GM19043 (cell line): ENCODE data around the gene GAL3ST2.

Experiments
- ATAC-seq: cut with Tn5 transposase; IDR thresholded peaks from one replicate; pipeline ENCODE4 v1.9.1; 2021; ENCODE audit warnings: low read depth; ENCODE audit not compliant: unreplicated experiment

The GAL3ST2 gene

DNA sequence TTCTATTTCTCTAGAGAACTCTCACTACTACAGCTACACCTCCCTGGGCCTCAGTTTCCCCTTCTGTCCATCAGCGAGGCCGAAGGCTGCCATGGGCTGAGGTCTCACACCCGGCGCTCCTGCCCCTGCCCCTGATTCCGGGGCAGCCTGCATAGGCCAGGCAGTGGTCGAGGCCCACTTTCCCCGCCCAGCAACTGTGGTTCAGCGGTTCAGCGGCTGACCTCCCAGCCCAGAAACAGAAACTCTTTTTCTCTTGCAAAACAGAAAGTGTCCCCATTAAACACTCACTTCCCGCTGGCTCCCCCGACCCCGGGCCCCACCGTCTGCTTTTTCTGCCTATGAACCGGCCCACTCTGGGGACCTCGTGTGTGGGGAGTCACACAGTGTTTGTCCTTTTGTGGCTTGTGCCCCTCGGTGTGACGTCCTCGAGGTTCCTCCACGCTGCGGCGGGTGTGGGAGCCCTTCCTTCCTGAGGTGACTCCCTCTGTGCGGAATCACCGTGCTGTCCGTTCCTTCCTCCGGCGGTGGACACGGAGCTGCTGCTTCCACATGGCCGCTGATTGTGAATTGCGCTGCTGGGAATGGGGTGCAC, 66.1 kb downstream of the GAL3ST2 start:
- no peak for ATAC-seq

DNA sequence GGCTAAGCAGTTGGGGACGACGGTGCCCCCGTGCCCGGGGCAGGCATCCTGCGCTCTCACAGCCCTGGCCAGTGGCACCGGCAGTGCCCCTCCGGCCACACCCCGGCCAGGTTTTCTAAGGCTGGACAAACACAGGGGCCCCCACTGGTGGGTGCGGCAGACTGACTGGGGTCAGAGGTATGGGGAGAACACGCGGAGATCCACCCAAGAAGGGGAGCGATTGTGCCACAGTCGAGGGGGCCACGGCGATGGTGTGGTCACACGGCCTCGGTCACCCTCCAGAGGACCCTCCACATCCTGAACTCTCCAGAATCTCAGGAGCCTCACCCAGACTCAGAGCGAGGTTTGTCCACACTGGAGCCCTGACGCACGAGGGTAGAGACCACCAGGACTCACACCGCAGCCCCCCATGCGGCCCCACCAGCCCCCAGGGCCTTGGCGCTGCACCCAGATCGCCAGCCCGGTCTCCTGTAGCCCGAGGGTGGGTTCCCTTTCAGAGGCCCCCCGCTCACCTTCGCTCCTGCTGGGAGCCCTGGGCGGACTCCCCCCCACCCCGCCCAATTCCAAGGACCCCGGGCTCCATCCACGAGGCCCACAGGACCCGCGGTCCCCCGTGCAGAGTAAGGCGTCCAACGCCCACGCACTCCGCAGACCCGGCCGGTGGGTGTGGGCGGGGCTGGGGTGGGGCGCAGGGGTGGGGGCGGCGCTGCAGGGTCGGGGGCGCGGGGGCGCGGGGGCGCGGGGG, 66.9 kb downstream of the GAL3ST2 start:
- ATAC-seq = no peak

DNA sequence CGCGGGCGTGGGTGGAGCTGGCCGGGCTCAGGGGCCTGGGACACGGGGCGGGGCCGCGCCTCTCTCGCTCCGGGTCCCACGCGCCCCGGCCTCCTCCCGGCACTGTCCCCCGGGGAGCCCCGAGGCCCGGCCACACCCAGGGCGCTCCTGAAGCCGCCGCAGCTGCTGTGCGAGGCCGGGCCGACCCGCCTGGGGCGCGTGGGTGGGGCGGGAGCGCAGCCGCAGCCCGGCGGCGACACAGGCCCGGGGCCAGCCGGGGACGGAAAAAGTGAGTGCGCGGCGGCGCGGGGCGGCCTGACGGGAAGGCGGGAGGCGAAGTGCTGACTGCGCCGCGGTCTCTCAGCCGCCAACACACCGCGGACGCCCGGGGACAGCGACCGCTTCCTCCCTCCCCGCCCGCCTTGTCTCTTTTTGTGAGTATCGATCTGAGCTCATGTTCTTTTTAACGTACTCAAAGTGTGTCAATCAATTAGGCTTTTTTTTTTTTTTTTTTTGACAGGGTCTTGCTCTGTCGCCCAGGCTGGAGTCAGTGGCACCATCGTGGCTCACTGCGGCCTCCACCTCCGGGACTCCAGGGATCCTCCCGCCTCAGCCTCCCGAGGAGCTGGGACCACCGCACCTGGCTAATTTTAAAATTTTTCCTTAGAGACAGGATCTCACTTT, 67.6 kb downstream of the GAL3ST2 start:
- ATAC-seq = peak; percentile 52

DNA sequence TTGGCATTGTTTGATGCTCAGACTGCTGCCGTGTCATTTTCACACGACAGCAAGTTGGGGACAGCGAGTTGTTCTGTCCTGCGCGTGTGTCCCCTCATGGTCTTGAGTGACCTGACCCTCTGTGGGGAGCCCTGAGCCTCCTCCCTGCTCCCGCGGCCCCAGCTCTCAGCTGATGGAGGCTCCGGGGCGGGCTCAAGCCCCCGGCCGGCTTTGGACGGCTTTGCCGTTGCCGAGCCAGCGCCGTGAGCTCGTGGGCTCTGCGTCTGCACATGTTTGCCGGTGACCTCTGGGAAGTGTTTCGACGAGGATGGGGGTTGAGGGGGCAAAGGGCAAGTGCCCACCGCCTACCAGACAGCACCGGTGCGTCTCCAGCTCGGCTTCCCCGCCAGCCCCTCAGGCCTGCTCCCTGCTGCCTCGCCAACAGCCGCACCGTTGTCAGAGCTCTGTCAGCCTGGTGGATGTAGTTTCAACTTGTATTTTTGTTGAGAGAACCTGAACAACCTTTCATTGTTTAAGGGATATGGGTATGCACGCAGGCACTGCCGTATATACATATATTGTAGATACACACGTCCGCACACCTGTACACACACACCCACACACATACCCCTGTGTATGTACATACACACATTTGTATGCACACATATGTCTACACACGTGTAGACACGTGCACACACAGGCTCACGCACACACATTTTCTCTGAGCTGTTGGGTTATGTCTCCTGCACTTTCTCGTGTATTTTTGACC, 68.4 kb downstream of the GAL3ST2 start:
- ATAC-seq = no peak

DNA sequence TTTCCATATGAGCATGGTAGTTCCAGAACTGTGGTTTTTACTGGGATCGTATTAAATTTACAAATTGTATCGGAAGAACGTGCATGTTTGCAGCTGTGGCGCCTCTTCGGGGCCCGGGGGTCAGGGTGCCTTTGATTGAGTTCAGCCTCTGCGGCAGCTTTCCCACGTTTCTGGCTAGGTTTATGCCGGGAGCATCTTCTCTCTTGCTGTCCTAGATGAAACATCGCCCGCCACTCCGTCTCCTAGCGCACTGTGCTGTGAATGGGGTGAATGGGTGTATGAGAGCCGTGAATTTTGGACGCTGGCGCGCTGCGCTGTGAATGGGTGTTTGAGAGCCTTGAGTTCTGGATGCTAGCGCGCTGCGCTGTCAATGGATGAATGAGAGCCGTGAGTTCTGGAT, 69.8 kb downstream of the GAL3ST2 start:
- ATAC-seq = no peak

DNA sequence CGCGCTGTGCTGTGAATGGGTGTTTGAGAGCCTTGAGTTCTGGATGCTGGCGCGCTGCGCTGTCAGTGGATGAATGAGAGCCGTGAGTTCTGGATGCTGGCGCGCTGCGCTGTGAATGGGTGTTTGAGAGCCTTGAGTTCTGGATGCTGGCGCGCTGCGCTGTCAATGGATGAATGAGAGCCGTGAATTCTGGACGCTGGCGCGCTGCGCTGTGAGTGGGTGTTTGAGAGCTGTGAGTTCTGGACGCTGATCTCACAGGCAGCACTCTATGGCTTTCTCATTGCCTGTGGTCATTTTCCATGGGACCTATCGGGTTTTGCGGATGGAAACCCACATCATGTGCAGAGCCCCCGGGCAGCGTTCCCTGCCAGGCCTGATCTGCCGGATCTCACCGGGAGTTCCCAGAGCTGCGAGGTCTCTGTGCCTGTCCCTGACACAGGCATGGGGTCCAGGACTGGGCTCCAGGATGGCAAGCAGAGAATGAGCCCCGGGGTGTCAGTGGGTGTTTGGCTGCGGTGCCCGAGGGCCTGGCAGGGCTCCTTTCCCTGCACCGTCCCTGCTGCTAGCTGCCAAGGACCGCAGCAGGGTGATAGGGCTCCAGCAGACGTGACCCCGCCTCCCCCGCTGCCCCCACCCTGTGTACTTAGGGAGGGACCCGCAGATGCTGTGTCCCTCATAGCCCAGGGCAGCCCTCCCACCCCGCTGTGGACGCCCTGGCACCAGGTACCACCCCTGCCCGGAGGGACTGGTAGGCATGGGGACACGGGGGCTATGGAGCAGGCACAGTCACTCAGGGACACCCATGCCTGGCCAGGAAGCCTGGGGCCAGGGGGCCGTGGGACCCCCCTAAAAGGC, 72.4 kb downstream of the GAL3ST2 start:
- no peak for ATAC-seq

DNA sequence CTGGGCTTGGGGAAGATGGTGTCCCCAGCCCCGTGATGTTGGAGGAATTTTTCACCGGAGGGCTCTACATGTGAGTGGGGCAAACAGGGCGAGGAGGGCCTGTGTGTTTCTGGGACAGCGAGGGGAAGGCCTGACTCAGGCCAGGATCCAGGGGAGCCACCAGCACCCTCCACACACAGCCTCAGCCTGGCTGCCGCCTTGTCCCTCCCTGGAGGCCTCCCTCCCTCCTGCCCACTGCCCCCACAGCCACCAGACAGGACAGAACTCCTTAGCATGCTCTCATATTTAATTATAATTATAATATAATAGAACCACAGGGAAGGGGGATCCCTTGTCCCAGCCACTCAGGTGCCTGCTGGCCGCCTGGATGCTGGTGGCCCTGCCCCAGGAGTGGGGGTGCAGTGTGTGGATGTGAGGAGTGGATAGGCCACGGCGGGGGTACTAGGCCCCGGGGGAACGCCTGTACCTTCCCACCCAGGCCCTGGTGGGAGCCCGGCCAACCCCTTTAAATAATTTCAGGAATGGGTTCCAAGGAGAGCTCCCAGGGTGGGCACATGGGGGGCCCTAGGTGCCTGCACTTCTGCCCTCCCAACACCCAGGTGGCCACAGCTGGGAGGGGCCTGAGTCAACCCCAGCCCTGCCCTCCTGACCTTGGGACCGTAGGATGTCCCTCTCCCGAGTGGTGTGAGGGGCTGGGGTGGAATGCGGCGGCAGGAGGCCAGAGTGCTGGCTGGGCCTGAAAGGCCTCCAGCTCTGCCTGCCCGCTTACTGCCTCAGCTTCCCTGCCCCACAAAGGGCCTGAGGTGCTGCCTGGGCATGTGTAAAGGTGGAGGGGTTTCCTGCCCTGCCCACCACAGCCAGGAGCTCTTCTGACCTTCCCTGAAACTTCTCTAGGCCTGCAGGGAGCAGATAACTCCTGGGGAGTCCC, 73.3 kb downstream of the GAL3ST2 start:
- ATAC-seq = no peak

DNA sequence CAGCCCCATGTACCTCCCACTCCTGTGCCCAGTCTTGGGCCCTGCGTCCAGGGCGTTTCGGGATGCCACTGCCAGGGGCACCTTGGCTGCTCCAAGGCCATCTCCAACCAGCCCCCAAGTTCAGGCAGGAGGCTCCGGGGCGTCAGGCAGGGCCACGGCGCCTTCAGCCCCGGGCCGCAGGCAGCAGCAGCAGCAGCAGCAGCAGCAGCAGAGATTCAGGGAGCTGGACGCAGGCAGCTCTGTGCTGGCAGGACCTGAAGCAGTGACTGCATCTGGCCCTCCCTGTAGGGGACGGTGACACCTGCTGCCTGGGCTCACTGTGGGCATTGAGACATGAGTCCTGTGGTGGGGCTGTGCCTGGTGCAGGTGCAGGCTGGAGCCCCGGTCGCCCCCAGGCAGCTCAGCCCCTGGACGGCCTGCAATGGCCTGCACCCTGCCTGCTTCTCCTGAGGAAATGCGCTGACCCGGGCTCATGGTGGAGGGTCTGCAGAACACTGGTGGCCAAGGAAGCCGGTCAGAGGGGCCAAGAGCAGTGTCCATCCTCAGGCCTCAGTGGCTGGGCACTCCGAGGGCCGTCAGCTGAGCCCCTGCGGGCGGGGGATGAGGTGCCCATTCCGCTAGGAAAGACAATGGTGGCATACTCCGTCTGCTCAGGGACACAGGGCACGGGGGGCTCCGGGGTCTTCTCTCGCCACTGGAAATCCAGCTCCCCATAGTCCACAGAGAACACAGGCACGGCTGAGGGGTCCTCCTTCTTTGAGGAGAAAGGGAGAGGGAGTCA, 74.1 kb downstream of the GAL3ST2 start:
- ATAC-seq = no peak

DNA sequence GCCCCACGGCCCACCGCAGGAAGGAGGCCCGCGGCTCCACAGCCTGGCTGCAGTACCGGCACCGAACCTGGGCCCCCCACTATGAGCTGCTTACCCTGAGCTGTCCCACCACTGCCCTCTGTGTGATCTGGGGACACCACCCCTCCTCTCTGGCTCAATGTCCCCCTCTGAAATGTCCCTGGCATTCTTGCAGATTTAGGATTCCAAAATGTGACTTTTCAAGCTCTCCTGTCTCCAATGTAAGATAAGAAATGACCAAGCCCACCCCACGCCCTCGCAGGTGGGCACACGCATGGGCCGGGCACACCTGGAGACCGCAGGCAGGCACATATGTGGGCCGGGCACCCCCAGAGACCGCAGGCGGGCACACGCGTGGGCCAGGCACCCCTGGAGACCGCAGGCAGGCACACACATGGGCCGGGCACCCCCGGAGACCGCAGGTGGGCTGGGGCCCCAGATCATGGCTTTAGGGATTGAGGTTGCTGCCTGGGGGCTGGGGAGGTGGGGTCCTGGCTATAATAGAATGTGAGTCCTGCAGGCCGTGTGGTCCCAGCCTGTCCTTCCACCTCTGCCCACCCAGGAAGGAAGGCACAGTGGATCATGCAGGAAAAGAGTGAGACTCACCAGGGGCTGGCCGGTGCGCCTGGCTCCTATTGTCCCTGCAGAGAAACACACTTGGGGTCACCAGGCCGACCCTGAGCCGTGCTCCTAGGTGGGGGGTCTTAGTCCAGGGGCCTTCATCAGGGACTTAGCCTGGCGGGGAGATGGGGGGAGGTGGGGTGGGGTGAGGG, 74.9 kb downstream of the GAL3ST2 start:
- no peak for ATAC-seq

DNA sequence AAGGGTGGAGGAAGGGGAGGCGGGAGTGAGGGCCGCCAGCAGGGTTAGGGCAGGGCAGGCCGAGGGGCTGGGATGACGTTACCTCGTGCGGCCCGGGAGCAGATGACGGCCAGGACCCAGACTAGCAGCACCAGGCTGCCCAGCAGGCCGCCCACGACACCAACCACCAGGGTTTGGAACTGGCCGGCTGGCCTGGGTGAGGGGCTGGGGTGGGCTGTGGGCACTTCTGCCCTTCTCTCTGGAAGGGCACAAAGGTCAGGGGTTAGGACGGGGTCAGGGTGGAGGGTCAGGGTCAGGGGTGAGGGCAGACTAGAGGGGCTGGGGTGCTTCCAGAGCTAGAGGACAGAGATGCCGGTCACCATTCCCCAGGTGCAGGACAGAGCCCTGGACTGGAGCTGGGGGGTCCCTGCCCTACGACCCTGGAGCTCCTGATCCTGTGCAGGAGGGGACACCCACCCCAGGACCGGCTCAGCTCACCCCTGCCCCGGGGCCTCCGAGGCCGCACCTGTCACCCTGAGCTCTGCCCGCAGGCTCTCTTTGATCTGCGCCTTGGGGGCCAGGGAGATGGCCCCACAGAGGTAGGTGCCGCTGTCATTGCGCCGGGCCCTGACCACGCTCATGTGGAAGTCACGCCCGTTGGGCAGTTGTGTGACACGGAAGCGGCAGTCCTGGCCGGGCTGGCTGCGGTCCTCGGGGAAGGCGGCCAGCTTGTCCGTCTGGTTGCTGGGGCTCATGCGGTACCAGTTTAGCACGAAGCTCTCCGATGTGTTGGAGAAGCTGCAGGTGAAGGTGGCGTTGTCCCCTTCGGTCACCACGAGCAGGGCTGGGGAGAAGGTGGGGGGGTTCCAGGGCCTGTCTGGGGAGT, 75.7 kb downstream of the GAL3ST2 start:
- ATAC-seq = no peak

DNA sequence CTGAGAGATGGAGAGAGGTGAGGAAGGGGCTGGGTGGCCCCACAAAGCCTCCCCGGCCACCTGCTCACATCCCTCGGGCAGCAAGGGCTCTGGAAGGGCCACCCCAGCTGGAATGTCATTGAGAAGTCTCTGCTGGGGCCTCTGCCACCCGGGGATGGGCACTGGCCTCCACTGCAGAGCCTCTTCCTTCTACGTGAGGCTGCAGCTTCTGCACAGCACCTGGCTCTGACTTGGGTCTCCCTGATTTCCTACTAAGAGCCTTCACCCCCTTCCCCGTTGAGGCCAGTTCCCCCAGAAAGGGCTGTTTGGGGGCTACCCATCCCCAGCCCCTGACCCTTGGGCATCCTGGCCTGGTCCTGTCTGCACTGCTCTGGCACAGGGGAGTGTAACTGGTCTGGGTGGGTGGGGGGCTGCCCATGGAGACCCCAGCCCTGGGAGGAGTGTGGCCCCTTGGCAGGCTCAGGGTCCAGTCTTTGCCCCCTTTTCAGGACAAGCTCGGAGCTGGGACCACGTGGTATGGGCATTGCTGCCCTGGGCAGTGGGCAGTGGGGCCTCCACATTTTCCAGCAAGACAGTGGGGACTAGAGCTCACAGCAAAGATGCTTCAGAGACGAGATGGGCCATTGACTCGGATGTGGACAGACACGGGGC, 76.5 kb downstream of the GAL3ST2 start:
- ATAC-seq = no peak
